AG10803 (cell line): Measurements from ENCODE around the gene CADM1.

Source experiments
- DNase-seq: peaks from one replicate; pipeline ENCODE4 v3.0.0; 2010; ENCODE audit warnings: low read depth
- H3K4me3 ChIP-seq: 2 replicates; pipeline ENCODE4 v1.5.1; 2011; ENCODE audit warnings: mild to moderate bottlenecking, low read length, control low read depth
- CTCF ChIP-seq: conservative IDR thresholded peaks from 2 replicates; pipeline ENCODE4 v1.5.1; 2011; ENCODE audit warnings: mild to moderate bottlenecking, low read length, control low read depth, inconsistent platforms

CADM1 gene

GRCh38 chr11:115155978-115156377 is 348.2 kb downstream of the CADM1 start:
- no peak overlapping the region for H3K4me3 ChIP-seq
- no peak for DNase-seq
- no peak for TF ChIP-seq CTCF

GRCh38 chr11:115155320-115155719 is 348.9 kb downstream of the CADM1 start:
- no peak for TF ChIP-seq CTCF
- H3K4me3 ChIP-seq, result no peak overlapping the region
- no peak for DNase-seq

GRCh38 chr11:115154355-115154736 is 349.9 kb downstream of the CADM1 start:
- TF ChIP-seq CTCF, result no peak
- H3K4me3 ChIP-seq, result no peak overlapping the region

GRCh38 chr11:115153731-115154354 is 350.4 kb downstream of the CADM1 start:
- H3K4me3 ChIP-seq, result no peak overlapping the region
- TF ChIP-seq CTCF, result no peak
- DNase-seq, result no peak

More at GRCh38 chr11:115154355-115154736, 349.9 kb downstream of the CADM1 start:
- DNase-seq, result no peak

- no peak overlapping the region for H3K4me3 ChIP-seq
- DNase-seq, result peak; percentile 35
- TF ChIP-seq CTCF, result no peak
These were observed 351.1 kb downstream of the CADM1 start for GRCh38 chr11:115153135-115153534.

GRCh38 chr11:115151010-115151409 is 353.2 kb downstream of the CADM1 start:
- no peak for DNase-seq
- no peak for TF ChIP-seq CTCF
- H3K4me3 ChIP-seq, result no peak overlapping the region

- no peak for DNase-seq
- TF ChIP-seq CTCF, result no peak
These were observed 355.5 kb downstream of the CADM1 start for GRCh38 chr11:115148691-115149090.

More at GRCh38 chr11:115148691-115149090, 355.5 kb downstream of the CADM1 start:
- no peak overlapping the region for H3K4me3 ChIP-seq
